22Rv1 (cell line): ENCODE data around the gene SSTR1.
"Not testable (repeated sequence)": the region's sequence is repeated elsewhere in the genome, so short reads cannot be mapped to it uniquely, and the experiment has no call there.

ENCODE experiments used
- ZFX ChIP-seq: fragments of 450-650 bp; IDR thresholded peaks from 2 replicates; pipeline ENCODE4 v1.6.1; 2017; ENCODE audit warnings: antibody characterized with exemption, borderline replicate concordance
- TF ChIP-seq, protein P1 (sequence below): fragments of 450-650 bp; IDR thresholded peaks from 2 replicates; pipeline ENCODE4 v1.5.1; 2017; ENCODE audit warnings: mild to moderate bottlenecking

GRCh38 chr14:38190846-38191245 lies 16.9 kb upstream of the SSTR1 start:
- TF ChIP-seq, protein P1, sequence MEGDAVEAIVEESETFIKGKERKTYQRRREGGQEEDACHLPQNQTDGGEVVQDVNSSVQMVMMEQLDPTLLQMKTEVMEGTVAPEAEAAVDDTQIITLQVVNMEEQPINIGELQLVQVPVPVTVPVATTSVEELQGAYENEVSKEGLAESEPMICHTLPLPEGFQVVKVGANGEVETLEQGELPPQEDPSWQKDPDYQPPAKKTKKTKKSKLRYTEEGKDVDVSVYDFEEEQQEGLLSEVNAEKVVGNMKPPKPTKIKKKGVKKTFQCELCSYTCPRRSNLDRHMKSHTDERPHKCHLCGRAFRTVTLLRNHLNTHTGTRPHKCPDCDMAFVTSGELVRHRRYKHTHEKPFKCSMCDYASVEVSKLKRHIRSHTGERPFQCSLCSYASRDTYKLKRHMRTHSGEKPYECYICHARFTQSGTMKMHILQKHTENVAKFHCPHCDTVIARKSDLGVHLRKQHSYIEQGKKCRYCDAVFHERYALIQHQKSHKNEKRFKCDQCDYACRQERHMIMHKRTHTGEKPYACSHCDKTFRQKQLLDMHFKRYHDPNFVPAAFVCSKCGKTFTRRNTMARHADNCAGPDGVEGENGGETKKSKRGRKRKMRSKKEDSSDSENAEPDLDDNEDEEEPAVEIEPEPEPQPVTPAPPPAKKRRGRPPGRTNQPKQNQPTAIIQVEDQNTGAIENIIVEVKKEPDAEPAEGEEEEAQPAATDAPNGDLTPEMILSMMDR, result not testable (repeated sequence)
- not testable (repeated sequence) for TF ChIP-seq ZFX
